ENCODE results near the gene TYRO3. TPM values are rescaled to one million over a fixed set of nuclear protein-coding genes. Genes with fewer than 3 reads are reported as not detected.

TYRO3 gene
- total RNA-seq, 2 experiments from 2014 or later, result 0.48 TPM; not detected in 1

DNA sequence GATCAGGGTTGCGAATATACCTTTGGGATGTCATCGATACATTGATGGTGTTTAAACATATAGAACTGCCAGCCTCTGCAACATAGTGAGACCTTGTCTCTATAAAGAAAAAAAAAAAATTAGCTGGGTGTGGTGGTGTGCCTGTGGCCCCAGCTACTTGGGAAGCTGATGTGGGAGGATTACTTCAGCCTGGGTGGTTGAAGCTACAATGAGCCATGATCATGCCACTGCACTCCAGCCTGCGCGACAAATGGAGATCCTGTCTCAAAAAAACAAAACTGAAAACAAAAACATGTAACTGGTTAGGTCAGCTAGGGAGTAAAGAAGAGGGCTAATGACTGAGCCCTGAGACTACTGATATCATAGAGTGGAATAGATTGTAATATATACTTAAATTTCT lies 70.5 kb downstream of the TYRO3 start:
- CTCF ChIA-PET (ENCODE audit: unreplicated experiment), result no interaction called here
- Histone ChIP-seq H3K9me3 (ENCODE audit: low read length) (no peaks in the 10 kb centered on the region), H3K36me3 (ENCODE audit: insufficient read depth, low read length) (no peaks in the 10 kb centered on the region), H2AFZ (ENCODE audit: low read length) (no peak overlapping the region), H3K79me2 (ENCODE audit: insufficient read depth, low read depth, low read length) (no peaks in the 10 kb centered on the region), H3K4me3 (ENCODE audit: low read depth, low read length, poor library complexity, severe bottlenecking) (no peak overlapping the region), H3K4me1 (ENCODE audit: insufficient read depth, low read length, poor library complexity, severe bottlenecking) (peaks cover 14% of the 10 kb centered on the region), H3K27ac (ENCODE audit: low read depth, low read length, poor library complexity, severe bottlenecking) (no peak overlapping the region), H4K20me1 (ENCODE audit: insufficient read depth, low read length) (no peaks in the 10 kb centered on the region), H3K9me2 (ENCODE audit: insufficient read depth, low read length) (no peaks in the 10 kb centered on the region), H3K4me2 (ENCODE audit: low read length) (no peak overlapping the region)
- TF ChIP-seq EZH2phosphoT487 (IDR thresholded peaks at IDR 0.05; ENCODE audit: borderline replicate concordance, low read depth, low read length), result no peak
- TF ChIP-seq, protein P1, sequence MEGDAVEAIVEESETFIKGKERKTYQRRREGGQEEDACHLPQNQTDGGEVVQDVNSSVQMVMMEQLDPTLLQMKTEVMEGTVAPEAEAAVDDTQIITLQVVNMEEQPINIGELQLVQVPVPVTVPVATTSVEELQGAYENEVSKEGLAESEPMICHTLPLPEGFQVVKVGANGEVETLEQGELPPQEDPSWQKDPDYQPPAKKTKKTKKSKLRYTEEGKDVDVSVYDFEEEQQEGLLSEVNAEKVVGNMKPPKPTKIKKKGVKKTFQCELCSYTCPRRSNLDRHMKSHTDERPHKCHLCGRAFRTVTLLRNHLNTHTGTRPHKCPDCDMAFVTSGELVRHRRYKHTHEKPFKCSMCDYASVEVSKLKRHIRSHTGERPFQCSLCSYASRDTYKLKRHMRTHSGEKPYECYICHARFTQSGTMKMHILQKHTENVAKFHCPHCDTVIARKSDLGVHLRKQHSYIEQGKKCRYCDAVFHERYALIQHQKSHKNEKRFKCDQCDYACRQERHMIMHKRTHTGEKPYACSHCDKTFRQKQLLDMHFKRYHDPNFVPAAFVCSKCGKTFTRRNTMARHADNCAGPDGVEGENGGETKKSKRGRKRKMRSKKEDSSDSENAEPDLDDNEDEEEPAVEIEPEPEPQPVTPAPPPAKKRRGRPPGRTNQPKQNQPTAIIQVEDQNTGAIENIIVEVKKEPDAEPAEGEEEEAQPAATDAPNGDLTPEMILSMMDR (conservative IDR thresholded peaks at IDR 0.05; ENCODE audit: low read length), result no peak
- POLR2A ChIA-PET, result interaction anchor here (0.8 kb wide), 1 partner anchor 10 kb away, joined by 5 read pairs; no protein-coding TSS in a partner anchor
- BruUV-seq (replicated peaks), result no TSS peak
- intact Hi-C loops (cut with micrococcal nuclease; ENCODE audit: unreplicated experiment), result no loop called here
- DNase-seq (ENCODE audit: low spot score), result no peak

DNA sequence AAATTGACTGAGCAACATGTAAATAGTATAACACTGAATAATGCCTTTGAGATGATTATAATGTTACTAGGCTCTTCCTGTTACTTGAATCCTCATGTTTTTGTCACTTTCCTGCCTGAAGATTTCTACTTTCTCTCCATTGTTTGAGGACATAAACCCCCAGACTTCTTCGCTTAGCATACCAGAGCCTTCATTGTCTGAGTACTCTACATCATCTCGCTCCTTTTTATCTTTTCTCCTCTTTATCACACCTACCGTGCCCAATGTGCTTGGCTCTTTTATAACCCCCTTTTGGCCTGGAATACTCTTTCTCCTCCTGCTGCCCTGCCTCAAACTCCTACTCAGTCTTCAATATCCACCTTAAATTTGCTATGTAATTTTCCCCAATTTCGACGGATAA lies 70.9 kb downstream of the TYRO3 start:
- intact Hi-C loops (cut with micrococcal nuclease; ENCODE audit: unreplicated experiment), result no loop called here
- no peaks in the 10 kb centered on the region for H3K36me3 ChIP-seq (ENCODE audit: insufficient read depth, low read length)
- no TSS peak for BruUV-seq (replicated peaks)
- POLR2A ChIA-PET, result no interaction called here
- H3K4me2 ChIP-seq (ENCODE audit: low read length), result no peak overlapping the region
- no peaks in the 10 kb centered on the region for H3K79me2 ChIP-seq (ENCODE audit: insufficient read depth, low read depth, low read length)
- H3K9me3 ChIP-seq (ENCODE audit: low read length), result no peaks in the 10 kb centered on the region
- H4K20me1 ChIP-seq (ENCODE audit: insufficient read depth, low read length), result no peaks in the 10 kb centered on the region
- no peak overlapping the region for H2AFZ ChIP-seq (ENCODE audit: low read length)
- no peak overlapping the region for H3K27ac ChIP-seq (ENCODE audit: low read depth, low read length, poor library complexity, severe bottlenecking)
- H3K4me1 ChIP-seq (ENCODE audit: insufficient read depth, low read length, poor library complexity, severe bottlenecking), result peaks cover 16% of the 10 kb centered on the region
- H3K9me2 ChIP-seq (ENCODE audit: insufficient read depth, low read length), result no peaks in the 10 kb centered on the region
- no peak for TF ChIP-seq EZH2phosphoT487 (IDR thresholded peaks at IDR 0.05; ENCODE audit: borderline replicate concordance, low read depth, low read length)
- no peak for DNase-seq (ENCODE audit: low spot score)
- H3K4me3 ChIP-seq (ENCODE audit: low read depth, low read length, poor library complexity, severe bottlenecking), result no peak overlapping the region
- CTCF ChIA-PET (ENCODE audit: unreplicated experiment), result no interaction called here

DNA sequence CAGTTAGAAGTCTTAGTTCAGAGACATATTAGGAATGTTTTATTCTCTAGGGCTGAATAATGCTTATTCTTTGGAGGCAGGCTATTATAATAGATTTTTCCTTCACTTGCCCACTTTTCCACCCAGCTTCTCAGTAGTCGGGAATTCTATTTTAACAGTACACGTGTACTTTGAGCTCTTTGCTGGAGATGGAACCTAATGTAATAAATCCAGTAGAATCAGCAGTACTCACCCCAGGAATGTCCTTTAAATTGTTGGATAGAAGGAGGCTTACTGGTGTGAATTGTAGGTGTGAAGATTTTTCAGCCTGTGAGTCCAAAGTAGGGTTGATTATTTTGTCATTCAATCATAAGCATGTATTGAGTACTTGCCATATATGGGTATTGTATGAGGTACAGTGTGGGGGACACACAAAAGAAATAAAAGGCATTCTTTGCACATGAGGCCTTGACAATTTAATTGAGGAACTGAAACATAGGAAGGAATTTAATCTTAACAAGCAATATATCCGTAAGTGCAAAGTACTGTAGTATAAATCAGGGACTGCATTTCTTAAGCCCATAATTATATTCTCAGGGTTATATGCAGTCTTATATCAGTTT lies 71.7 kb downstream of the TYRO3 start:
- H3K4me1 ChIP-seq (ENCODE audit: insufficient read depth, low read length, poor library complexity, severe bottlenecking), result peaks cover 16% of the 10 kb centered on the region
- H3K9me2 ChIP-seq (ENCODE audit: insufficient read depth, low read length), result no peaks in the 10 kb centered on the region
- no peaks in the 10 kb centered on the region for H3K9me3 ChIP-seq (ENCODE audit: low read length)
- CTCF ChIA-PET (ENCODE audit: unreplicated experiment), result no interaction called here
- POLR2A ChIA-PET, result no interaction called here
- H3K36me3 ChIP-seq (ENCODE audit: insufficient read depth, low read length), result no peaks in the 10 kb centered on the region
- no peaks in the 10 kb centered on the region for H4K20me1 ChIP-seq (ENCODE audit: insufficient read depth, low read length)
- intact Hi-C loops (cut with micrococcal nuclease; ENCODE audit: unreplicated experiment), result no loop called here
- no peak for TF ChIP-seq EZH2phosphoT487 (IDR thresholded peaks at IDR 0.05; ENCODE audit: borderline replicate concordance, low read depth, low read length)
- TF ChIP-seq, protein P1 (conservative IDR thresholded peaks at IDR 0.05; ENCODE audit: low read length), result no peak
- H3K4me3 ChIP-seq (ENCODE audit: low read depth, low read length, poor library complexity, severe bottlenecking), result no peak overlapping the region
- H3K4me2 ChIP-seq (ENCODE audit: low read length), result no peak overlapping the region
- no peaks in the 10 kb centered on the region for H3K79me2 ChIP-seq (ENCODE audit: insufficient read depth, low read depth, low read length)
- DNase-seq (ENCODE audit: low spot score), result peak; percentile 17
- no TSS peak for BruUV-seq (replicated peaks)
- no peak overlapping the region for H2AFZ ChIP-seq (ENCODE audit: low read length)
- no peak overlapping the region for H3K27ac ChIP-seq (ENCODE audit: low read depth, low read length, poor library complexity, severe bottlenecking)

Measured in OCI-LY7 (cell line).